Fibroblast of villous mesenchyme (primary cell): ENCODE results near the gene STYXL1. TPM values are rescaled to one million over a fixed set of nuclear protein-coding genes. Genes with fewer than 3 reads are reported as not detected.
A peak's percentile ranks its signal among the peaks of the same experiment; 100 is the strongest.

ENCODE experiments used
- DNase-seq: peaks from one replicate; pipeline ENCODE4 v3.0.0-alpha.2; 2010; ENCODE audit warnings: low read depth
- H3K4me3 ChIP-seq: 2 replicates; pipeline ENCODE4 v1.5.1; 2011; ENCODE audit warnings: low read depth, mild to moderate bottlenecking, low read length
- CTCF ChIP-seq: IDR thresholded peaks from 2 replicates; pipeline ENCODE4 v1.5.1; 2012; ENCODE audit warnings: low read depth, mild to moderate bottlenecking, low read length; ENCODE audit not compliant: insufficient read depth
- total RNA-seq: library from RNA; depleted of rRNA; stranded (reverse); fragments of >200 nt; gene quantifications from 2 replicates; pipeline ENCODE4 v1.2.3, GENCODE V29; 2012

STYXL1 gene
- total RNA-seq, 1 donor: 35.4 TPM

DNA sequence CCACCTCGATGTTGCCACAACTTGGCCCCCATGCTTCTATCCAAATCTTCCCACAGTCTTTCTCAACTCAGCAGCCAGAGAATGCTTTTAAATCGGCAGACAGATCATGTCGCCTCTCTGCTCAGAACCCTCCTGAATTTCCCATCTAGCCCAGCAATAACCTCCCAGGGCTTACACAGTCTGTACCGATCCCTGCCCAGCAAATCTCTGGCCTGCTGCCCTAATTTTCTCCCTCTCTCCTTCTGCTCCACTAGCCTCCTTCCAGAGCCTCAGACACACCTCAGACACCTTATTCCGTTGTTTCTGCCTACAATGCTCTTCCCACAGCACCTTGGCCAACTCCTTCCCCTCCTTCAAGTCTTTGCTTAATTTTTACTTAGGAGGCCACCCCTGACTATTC lies 32.4 kb upstream of the STYXL1 start:
- no peak for DNase-seq
- no peak overlapping the region for H3K4me3 ChIP-seq
- TF ChIP-seq CTCF: no peak

DNA sequence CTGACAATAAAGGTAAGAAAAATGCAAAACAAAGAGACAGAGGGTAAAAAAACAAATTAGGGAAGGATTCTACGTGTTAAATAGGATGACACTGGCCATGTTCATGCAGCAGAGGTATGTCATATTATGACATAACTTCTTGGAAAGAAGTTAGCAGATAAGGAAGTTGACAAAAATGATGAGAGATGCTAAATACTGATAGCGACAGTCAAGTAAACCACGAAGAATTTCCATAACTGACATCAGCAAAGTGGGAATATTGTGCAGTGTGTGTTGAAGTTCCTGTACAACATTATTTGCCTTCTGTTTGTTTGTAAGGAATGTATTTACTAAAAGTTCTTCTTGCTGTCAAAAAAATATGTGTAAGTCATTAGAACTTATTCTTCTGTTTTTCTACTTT lies 29.6 kb upstream of the STYXL1 start:
- H3K4me3 ChIP-seq: no peak overlapping the region
- no peak for TF ChIP-seq CTCF
- peak; percentile 77 for DNase-seq

DNA sequence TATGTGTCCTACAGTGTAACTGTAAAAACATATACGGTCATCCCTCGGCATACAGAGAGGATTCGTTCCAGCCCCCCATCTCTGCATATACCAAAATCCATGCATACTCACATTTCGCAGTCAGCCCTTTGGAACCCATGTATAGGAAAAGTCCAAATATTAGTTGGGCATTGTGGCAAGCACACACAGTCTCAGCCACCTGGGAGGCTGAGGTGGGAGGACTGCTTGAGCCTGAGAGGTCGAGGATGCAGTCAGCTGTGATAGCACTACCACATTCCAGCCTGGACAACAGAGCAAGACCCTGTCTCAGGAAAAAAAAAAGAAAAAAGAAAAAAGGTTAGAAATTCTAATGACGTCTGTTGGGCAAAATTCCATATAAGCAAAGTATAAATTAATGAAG lies 29.2 kb upstream of the STYXL1 start:
- H3K4me3 ChIP-seq: no peak overlapping the region
- no peak for DNase-seq
- TF ChIP-seq CTCF: no peak

GRCh38 chr7:76074972-76075370 lies 27.2 kb upstream of the STYXL1 start:
- DNase-seq: no peak
- H3K4me3 ChIP-seq: no peak overlapping the region
- TF ChIP-seq CTCF: no peak

DNA sequence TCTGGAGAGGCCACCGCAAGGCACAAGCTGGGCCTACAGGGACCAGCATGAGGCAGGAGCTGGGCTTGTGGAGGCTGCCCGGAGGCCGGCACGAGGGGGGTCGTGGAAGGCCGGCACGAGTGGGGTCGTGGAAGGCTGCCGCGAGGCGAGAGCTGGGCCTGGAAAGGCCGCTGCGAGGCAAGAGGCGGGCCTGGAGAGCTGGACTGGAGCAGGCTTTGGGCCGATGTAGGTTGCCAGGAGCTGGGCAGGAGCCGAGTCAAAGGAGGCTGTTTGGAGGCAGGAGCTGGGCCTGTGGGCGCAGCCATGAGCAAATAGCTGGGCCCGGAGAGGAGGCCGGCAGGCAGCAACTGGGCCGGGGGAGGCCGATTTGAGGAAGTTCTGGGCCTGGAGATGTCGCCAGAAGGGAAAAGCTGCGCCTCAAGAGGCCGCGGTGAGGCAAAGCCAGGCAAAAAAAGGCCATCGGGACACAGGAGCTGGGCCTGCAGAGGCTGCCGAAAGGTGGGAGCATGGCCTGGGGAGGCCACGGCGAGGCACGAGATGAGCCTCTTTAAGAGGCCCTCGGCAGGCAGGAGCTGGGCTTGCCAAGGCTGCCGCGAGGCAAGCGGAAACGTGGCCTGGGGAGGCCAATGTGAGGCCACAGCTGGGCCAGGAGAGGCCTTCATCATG lies 26.6 kb upstream of the STYXL1 start:
- TF ChIP-seq CTCF: no peak
- H3K4me3 ChIP-seq: no peak overlapping the region
- DNase-seq: no peak

DNA sequence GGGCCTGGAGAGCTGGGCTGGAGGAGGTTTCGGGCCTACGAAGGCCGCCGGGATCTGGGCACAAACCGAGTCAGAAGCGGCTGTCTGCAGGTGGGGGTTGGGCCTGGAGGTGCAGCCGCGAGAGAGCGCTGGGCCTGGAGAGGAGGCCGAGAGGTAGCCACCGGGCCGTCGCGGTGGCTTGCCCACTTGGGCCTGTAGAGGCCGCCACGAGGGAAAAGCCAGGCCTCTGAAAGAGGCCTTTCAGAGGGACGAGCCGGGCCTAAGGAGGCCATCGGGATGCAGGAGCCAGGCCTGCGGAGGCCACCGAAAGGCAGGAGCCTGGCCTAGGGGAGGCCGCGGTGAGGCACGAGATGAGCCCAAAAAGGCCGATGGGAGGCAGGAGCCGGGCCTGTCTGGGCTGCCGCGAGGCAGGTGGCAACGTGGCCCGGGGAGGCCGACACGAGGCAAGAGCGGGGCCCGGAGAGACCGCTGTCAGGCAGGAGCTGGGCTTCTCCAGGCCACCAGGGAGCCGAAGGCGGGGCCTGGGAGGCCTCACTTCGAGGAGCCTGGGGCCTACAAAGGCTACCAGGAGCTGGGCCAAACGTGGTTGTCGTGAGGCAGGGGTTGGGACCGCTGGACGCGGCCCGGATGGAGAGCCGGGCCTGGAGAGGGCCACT lies 25.7 kb upstream of the STYXL1 start:
- no peak overlapping the region for H3K4me3 ChIP-seq
- DNase-seq: no peak
- no peak for TF ChIP-seq CTCF
